ENCODE results near the gene VWA3A. TPM values are rescaled to one million over a fixed set of nuclear protein-coding genes. Genes with fewer than 3 reads are reported as not detected.

The VWA3A gene
- total and polyA plus RNA-seq, 2 of the 8 experiments (the other 6 are each of a cell fraction or from before 2014, with no cell fraction given): 0.05 TPM; not detected in 1

GRCh38 chr16:22130528-22130927 is 38.2 kb downstream of the VWA3A start (continued):
- TF ChIP-seq, protein P1, sequence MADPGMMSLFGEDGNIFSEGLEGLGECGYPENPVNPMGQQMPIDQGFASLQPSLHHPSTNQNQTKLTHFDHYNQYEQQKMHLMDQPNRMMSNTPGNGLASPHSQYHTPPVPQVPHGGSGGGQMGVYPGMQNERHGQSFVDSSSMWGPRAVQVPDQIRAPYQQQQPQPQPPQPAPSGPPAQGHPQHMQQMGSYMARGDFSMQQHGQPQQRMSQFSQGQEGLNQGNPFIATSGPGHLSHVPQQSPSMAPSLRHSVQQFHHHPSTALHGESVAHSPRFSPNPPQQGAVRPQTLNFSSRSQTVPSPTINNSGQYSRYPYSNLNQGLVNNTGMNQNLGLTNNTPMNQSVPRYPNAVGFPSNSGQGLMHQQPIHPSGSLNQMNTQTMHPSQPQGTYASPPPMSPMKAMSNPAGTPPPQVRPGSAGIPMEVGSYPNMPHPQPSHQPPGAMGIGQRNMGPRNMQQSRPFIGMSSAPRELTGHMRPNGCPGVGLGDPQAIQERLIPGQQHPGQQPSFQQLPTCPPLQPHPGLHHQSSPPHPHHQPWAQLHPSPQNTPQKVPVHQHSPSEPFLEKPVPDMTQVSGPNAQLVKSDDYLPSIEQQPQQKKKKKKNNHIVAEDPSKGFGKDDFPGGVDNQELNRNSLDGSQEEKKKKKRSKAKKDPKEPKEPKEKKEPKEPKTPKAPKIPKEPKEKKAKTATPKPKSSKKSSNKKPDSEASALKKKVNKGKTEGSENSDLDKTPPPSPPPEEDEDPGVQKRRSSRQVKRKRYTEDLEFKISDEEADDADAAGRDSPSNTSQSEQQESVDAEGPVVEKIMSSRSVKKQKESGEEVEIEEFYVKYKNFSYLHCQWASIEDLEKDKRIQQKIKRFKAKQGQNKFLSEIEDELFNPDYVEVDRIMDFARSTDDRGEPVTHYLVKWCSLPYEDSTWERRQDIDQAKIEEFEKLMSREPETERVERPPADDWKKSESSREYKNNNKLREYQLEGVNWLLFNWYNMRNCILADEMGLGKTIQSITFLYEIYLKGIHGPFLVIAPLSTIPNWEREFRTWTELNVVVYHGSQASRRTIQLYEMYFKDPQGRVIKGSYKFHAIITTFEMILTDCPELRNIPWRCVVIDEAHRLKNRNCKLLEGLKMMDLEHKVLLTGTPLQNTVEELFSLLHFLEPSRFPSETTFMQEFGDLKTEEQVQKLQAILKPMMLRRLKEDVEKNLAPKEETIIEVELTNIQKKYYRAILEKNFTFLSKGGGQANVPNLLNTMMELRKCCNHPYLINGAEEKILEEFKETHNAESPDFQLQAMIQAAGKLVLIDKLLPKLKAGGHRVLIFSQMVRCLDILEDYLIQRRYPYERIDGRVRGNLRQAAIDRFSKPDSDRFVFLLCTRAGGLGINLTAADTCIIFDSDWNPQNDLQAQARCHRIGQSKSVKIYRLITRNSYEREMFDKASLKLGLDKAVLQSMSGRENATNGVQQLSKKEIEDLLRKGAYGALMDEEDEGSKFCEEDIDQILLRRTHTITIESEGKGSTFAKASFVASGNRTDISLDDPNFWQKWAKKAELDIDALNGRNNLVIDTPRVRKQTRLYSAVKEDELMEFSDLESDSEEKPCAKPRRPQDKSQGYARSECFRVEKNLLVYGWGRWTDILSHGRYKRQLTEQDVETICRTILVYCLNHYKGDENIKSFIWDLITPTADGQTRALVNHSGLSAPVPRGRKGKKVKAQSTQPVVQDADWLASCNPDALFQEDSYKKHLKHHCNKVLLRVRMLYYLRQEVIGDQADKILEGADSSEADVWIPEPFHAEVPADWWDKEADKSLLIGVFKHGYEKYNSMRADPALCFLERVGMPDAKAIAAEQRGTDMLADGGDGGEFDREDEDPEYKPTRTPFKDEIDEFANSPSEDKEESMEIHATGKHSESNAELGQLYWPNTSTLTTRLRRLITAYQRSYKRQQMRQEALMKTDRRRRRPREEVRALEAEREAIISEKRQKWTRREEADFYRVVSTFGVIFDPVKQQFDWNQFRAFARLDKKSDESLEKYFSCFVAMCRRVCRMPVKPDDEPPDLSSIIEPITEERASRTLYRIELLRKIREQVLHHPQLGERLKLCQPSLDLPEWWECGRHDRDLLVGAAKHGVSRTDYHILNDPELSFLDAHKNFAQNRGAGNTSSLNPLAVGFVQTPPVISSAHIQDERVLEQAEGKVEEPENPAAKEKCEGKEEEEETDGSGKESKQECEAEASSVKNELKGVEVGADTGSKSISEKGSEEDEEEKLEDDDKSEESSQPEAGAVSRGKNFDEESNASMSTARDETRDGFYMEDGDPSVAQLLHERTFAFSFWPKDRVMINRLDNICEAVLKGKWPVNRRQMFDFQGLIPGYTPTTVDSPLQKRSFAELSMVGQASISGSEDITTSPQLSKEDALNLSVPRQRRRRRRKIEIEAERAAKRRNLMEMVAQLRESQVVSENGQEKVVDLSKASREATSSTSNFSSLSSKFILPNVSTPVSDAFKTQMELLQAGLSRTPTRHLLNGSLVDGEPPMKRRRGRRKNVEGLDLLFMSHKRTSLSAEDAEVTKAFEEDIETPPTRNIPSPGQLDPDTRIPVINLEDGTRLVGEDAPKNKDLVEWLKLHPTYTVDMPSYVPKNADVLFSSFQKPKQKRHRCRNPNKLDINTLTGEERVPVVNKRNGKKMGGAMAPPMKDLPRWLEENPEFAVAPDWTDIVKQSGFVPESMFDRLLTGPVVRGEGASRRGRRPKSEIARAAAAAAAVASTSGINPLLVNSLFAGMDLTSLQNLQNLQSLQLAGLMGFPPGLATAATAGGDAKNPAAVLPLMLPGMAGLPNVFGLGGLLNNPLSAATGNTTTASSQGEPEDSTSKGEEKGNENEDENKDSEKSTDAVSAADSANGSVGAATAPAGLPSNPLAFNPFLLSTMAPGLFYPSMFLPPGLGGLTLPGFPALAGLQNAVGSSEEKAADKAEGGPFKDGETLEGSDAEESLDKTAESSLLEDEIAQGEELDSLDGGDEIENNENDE (IDR thresholded peaks at IDR 0.05; ENCODE audit: insufficient replicate concordance, low read length): no peak
- no peak for TF ChIP-seq JUND (IDR thresholded peaks at IDR 0.05; ENCODE audit: low read length)
- TF ChIP-seq YY1 (IDR thresholded peaks at IDR 0.05; ENCODE audit: low read depth, low read length): no peak
- TF ChIP-seq CEBPB (IDR thresholded peaks at IDR 0.05; ENCODE audit: low read depth, low read length): no peak
- no peak for TF ChIP-seq GTF2F1 (IDR thresholded peaks at IDR 0.05; ENCODE audit: borderline replicate concordance, low read depth, low read length)

Data from H1 (cell line).